HepG2 (cell line): ENCODE measurements around the gene MED13L. TPM values are rescaled to one million over a fixed set of nuclear protein-coding genes. Genes with fewer than 3 reads are reported as not detected.

Source experiments
- ATAC-seq: fragments of 200-7000 bp; cut with Tn5 transposase; 3 replicates; pipeline ENCODE4 v1.9.1; 2020; ENCODE audit warnings: mild to moderate bottlenecking, moderate library complexity
- BruUV-seq: library from RNA; stranded (reverse); fragments of 400-500 nt; replicated peaks from 2 replicates; lab custom pipeline; 2021; lab: Mats Ljungman, UMichigan
- CTCF ChIA-PET: fragments of 300-600 bp; formaldehyde crosslinking; extraction: SDS; loops from one replicate; lab custom pipeline; 2021; ENCODE audit warnings: low total read pairs, inconsistent platforms, low intra/inter-chr PET ratio; lab: Yijun Ruan, JAX
- POLR2A ChIA-PET: fragments of 350-600 bp; sonication (Branson Sonifier 250); formaldehyde crosslinking; loops from one replicate; lab custom pipeline; 2020; ENCODE audit warnings: antibody characterized with exemption, inconsistent platforms; lab: Yijun Ruan, JAX
- DNase-seq: peaks from one replicate; pipeline ENCODE4 v3.0.0-alpha.2; 2015; ENCODE audit warnings: low spot score
- FAIRE-seq: peaks from 3 replicates; lab custom pipeline; 2011; peaks lifted over from hg19 to GRCh38; lab: Jason Lieb, UNC
- H2AFZ ChIP-seq: one replicate; pipeline ENCODE4 v1.6.1; 2011; ENCODE audit warnings: low read length, inconsistent platforms
- H3K27ac ChIP-seq: fragments of 300-600 bp; 3 replicates; pipeline ENCODE4 v1.8.0; 2011; ENCODE audit warnings: mixed run types, mild to moderate bottlenecking, mixed read lengths, low read length, inconsistent platforms; ENCODE audit not compliant: insufficient read depth; ENCODE audit errors: extremely low read length
- H3K27me3 ChIP-seq, 2 experiments: fragments of 200-600 bp in 1 of 2; 2 replicates in 1 of 2; 3 replicates in 1 of 2; pipeline versions ENCODE4 v1.6.0 to v1.8.0; 2011; ENCODE audit warnings: low read length in 2 of 2, mild to moderate bottlenecking in 2 of 2, moderate library complexity in 2 of 2, inconsistent platforms in 1 of 2; ENCODE audit not compliant: insufficient read depth in 2 of 2, control insufficient read depth in 1 of 2
- H3K36me3 ChIP-seq, 2 experiments: fragments of 200-600 bp in 1 of 2; replicated peaks in 1 of 2; 2 replicates in 1 of 2; 3 replicates in 1 of 2; pipeline versions ENCODE4 v1.5.1 to v1.8.0; 2011; ENCODE audit warnings: low read length in 2 of 2, inconsistent platforms in 1 of 2; ENCODE audit not compliant: insufficient read depth in 2 of 2, control insufficient read depth in 1 of 2
- H3K4me1 ChIP-seq: 2 replicates; pipeline ENCODE4 v1.5.1; 2012; ENCODE audit warnings: low read length, inconsistent platforms; ENCODE audit not compliant: insufficient read depth
- H3K4me2 ChIP-seq: 2 replicates; pipeline ENCODE4 v1.6.0; 2011; ENCODE audit warnings: low read depth, low read length, inconsistent platforms
- H3K4me3 ChIP-seq, 3 experiments: fragments of 200-600 bp in 1 of 3; sonication (generic), shearing (Covaris generic) in 1 of 3; replicated peaks in 1 of 3; 2 replicates each; pipeline ENCODE4 v1.5.1; 2011 to 2016; ENCODE audit warnings: low read length in 3 of 3, inconsistent platforms in 2 of 3, low read depth in 2 of 3, mild to moderate bottlenecking in 2 of 3, control low read depth in 1 of 3, mixed read lengths in 1 of 3; ENCODE audit not compliant: insufficient read depth in 1 of 3
- H3K79me2 ChIP-seq: one replicate; pipeline ENCODE4 v1.6.1; 2011; ENCODE audit warnings: low read length, inconsistent platforms; ENCODE audit not compliant: insufficient read depth
- H3K9ac ChIP-seq: 2 replicates; pipeline ENCODE4 v1.6.0; 2011; ENCODE audit warnings: mild to moderate bottlenecking, low read depth, low read length, inconsistent platforms; ENCODE audit not compliant: insufficient read depth
- H3K9me3 ChIP-seq: 2 replicates; pipeline ENCODE4 v1.5.1; 2012; ENCODE audit warnings: mild to moderate bottlenecking, low read length
- H4K20me1 ChIP-seq: 2 replicates; pipeline ENCODE4 v1.6.0; 2011; ENCODE audit warnings: inconsistent platforms, mild to moderate bottlenecking, low read length, moderate library complexity; ENCODE audit not compliant: insufficient read depth
- CAMTA2 ChIP-seq: sonication (generic); formaldehyde crosslinking; IDR thresholded peaks from 2 replicates; pipeline ENCODE4 v1.4.0; 2020; ENCODE audit warnings: mild to moderate bottlenecking, missing genetic modification reagents, borderline replicate concordance
- ETV6 ChIP-seq: sonication (generic); formaldehyde crosslinking; conservative IDR thresholded peaks from 2 replicates; pipeline ENCODE4 v1.4.0; 2020; ENCODE audit warnings: missing genetic modification reagents
- KLF9 ChIP-seq: IDR thresholded peaks from 2 replicates; pipeline ENCODE4 v1.6.1; 2016; ENCODE audit warnings: low read depth
- MAFK ChIP-seq, 2 experiments: IDR thresholded peaks in 1 of 2; conservative IDR thresholded peaks in 1 of 2; 2 replicates each; pipeline ENCODE4 v1.6.1; 2011; ENCODE audit warnings: improper control_type of control experiment in 2 of 2, low read length in 2 of 2
- POGZ ChIP-seq: sonication (generic); formaldehyde crosslinking; IDR thresholded peaks from 2 replicates; pipeline ENCODE4 v1.4.0; 2020; ENCODE audit warnings: mild to moderate bottlenecking, missing genetic modification reagents
- RARA ChIP-seq: IDR thresholded peaks from 2 replicates; pipeline ENCODE4 v1.6.1; 2016; ENCODE audit warnings: missing genetic modification reagents, missing compliant biosample characterization
- REXO4 ChIP-seq: sonication (generic); formaldehyde crosslinking; IDR thresholded peaks from 2 replicates; pipeline ENCODE4 v1.8.0; 2022; ENCODE audit warnings: missing genetic modification reagents, mild to moderate bottlenecking, borderline replicate concordance
- WGBS: methylation state at CpG from one replicate; pipeline ENCODE4 v1.1.6; 2017; ENCODE audit warnings: low lambda C conversion rate; 5-methylcytosine and 5-hydroxymethylcytosine counted together
- in situ Hi-C: cut with HindIII; loops from 2 replicates; pipeline ENCODE4 v1.10.0; 2017; ENCODE audit warnings: low pct_unique_long_range_greater_than_20kb; ENCODE audit not compliant: extremely low pct_ligation_motif_present
- intact Hi-C: fragments of 100-400 bp; cut with micrococcal nuclease; formaldehyde crosslinking; loops from one replicate; pipeline ENCODE4 v1.10.0; 2022; ENCODE audit not compliant: unreplicated experiment
- polyA plus RNA-seq, 8 experiments: library from polyadenylated mRNA; depleted of rRNA in 3 of 8; stranded (reverse) in 7 of 8; unstranded in 1 of 8; fragments of >200 nt; fragmentation: Illumina TruSeq in 4 of 8; extraction: Trizol in 4 of 8; gene quantifications; 2 replicates each; pipeline versions ENCODE4 v1.2.1 to v1.2.3, GENCODE V29; 2011 to 2016; ENCODE audit warnings: low read depth in 4 of 8, missing spikeins in 1 of 8, mixed read lengths in 1 of 8; ENCODE audit not compliant: insufficient read depth in 1 of 8
- total RNA-seq, 5 experiments: library from RNA; depleted of rRNA; stranded (reverse); fragments of >200 nt; fragmentation: Illumina TruSeq; extraction: Trizol; gene quantifications; 2 replicates each; pipeline ENCODE4 v1.2.3, GENCODE V29; 2016; ENCODE audit warnings: low read depth in 1 of 5
- TF ChIP-seq, protein P1 (sequence below): sonication (generic); formaldehyde crosslinking; IDR thresholded peaks from 2 replicates; pipeline ENCODE4 v1.5.0; 2020; ENCODE audit warnings: mild to moderate bottlenecking, missing genetic modification reagents, borderline replicate concordance
- TF ChIP-seq, protein P2 (sequence below), 2 experiments: sonication (generic) in 1 of 2; formaldehyde crosslinking in 1 of 2; IDR thresholded peaks; 2 replicates each; pipeline versions ENCODE4 v1.6.1 to v1.9.0; 2014 to 2022; ENCODE audit warnings: antibody characterized with exemption in 1 of 2, borderline replicate concordance in 1 of 2, inconsistent platforms in 1 of 2, low read depth in 1 of 2, missing genetic modification reagents in 1 of 2

Gene MED13L
- total and polyA plus RNA-seq, 2 of the 13 experiments (the other 11 are each of a cell fraction or from before 2014, with no cell fraction given), result 24.8 to 38.9 TPM

DNA sequence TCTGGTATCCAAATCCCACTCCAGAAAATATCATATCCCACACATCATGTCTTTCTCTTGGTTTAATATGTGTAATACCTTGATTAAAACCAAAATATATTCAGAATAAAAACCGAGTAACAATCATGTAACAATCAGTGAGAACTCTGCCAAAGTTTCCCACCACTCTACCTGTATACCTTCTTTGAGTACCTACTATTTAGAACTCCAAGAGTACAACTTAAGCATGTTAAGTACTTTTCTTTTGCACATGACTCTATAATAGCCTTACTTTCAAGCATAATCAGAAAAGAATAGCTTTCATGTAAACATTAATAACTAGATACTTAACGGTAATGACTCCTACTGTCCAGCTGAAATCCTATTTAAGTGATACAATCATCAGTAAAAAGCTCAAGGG is 223.2 kb downstream of the MED13L start:
- BruUV-seq, result no TSS peak
- no peak overlapping the region for H3K9ac ChIP-seq
- no peak for DNase-seq
- H3K27me3 ChIP-seq, result no peaks in the 10 kb centered on the region
- H3K9me3 ChIP-seq, result no peaks in the 10 kb centered on the region
- intact Hi-C loops (no loop called here), in situ Hi-C loops (no loop called here)
- H3K4me2 ChIP-seq, result no peak overlapping the region
- peak overlapping the region; percentile 31 for H3K27ac ChIP-seq
- H3K79me2 ChIP-seq, result no peaks in the 10 kb centered on the region
- ATAC-seq, result no peak
- H4K20me1 ChIP-seq, result peaks cover 4% of the 10 kb centered on the region; the same call in 1 of the 2 replicates
- ChIA-PET CTCF (no interaction called here), POLR2A (no interaction called here)
- no peaks in the 10 kb centered on the region for H3K36me3 ChIP-seq
- H3K4me1 ChIP-seq, result peaks cover 15% of the 10 kb centered on the region
- 68% methylated on average over 2 of the region's 2 CpGs for WGBS
- no peak overlapping the region for H2AFZ ChIP-seq
- no peak overlapping the region for H3K4me3 ChIP-seq
- no peak for FAIRE-seq
- TF ChIP-seq, protein P1, sequence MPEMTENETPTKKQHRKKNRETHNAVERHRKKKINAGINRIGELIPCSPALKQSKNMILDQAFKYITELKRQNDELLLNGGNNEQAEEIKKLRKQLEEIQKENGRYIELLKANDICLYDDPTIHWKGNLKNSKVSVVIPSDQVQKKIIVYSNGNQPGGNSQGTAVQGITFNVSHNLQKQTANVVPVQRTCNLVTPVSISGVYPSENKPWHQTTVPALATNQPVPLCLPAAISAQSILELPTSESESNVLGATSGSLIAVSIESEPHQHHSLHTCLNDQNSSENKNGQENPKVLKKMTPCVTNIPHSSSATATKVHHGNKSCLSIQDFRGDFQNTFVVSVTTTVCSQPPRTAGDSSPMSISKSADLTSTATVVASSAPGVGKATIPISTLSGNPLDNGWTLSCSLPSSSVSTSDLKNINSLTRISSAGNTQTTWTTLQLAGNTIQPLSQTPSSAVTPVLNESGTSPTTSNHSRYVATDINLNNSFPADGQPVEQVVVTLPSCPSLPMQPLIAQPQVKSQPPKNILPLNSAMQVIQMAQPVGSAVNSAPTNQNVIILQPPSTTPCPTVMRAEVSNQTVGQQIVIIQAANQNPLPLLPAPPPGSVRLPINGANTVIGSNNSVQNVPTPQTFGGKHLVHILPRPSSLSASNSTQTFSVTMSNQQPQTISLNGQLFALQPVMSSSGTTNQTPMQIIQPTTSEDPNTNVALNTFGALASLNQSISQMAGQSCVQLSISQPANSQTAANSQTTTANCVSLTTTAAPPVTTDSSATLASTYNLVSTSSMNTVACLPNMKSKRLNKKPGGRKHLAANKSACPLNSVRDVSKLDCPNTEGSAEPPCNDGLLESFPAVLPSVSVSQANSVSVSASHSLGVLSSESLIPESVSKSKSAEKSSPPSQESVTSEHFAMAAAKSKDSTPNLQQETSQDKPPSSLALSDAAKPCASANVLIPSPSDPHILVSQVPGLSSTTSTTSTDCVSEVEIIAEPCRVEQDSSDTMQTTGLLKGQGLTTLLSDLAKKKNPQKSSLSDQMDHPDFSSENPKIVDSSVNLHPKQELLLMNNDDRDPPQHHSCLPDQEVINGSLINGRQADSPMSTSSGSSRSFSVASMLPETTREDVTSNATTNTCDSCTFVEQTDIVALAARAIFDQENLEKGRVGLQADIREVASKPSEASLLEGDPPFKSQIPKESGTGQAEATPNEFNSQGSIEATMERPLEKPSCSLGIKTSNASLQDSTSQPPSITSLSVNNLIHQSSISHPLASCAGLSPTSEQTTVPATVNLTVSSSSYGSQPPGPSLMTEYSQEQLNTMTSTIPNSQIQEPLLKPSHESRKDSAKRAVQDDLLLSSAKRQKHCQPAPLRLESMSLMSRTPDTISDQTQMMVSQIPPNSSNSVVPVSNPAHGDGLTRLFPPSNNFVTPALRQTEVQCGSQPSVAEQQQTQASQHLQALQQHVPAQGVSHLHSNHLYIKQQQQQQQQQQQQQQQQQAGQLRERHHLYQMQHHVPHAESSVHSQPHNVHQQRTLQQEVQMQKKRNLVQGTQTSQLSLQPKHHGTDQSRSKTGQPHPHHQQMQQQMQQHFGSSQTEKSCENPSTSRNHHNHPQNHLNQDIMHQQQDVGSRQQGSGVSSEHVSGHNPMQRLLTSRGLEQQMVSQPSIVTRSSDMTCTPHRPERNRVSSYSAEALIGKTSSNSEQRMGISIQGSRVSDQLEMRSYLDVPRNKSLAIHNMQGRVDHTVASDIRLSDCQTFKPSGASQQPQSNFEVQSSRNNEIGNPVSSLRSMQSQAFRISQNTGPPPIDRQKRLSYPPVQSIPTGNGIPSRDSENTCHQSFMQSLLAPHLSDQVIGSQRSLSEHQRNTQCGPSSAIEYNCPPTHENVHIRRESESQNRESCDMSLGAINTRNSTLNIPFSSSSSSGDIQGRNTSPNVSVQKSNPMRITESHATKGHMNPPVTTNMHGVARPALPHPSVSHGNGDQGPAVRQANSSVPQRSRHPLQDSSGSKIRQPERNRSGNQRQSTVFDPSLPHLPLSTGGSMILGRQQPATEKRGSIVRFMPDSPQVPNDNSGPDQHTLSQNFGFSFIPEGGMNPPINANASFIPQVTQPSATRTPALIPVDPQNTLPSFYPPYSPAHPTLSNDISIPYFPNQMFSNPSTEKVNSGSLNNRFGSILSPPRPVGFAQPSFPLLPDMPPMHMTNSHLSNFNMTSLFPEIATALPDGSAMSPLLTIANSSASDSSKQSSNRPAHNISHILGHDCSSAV, result no peak
- TF ChIP-seq POGZ (CRISPR knock-in tag) (no peak), KLF9 (CRISPR knock-in tag) (no peak), CAMTA2 (no peak), MAFK (conservative IDR thresholded peaks at IDR 0.05 in 1 of 2, IDR thresholded peaks at IDR 0.05 in 1 of 2; ENCODE audit: low read length in 2 of 2) (no peak), REXO4 (CRISPR knock-in tag) (no peak), ETV6 (CRISPR knock-in tag) (no peak), RARA (CRISPR knock-in tag) (no peak)
- TF ChIP-seq, protein P2, sequence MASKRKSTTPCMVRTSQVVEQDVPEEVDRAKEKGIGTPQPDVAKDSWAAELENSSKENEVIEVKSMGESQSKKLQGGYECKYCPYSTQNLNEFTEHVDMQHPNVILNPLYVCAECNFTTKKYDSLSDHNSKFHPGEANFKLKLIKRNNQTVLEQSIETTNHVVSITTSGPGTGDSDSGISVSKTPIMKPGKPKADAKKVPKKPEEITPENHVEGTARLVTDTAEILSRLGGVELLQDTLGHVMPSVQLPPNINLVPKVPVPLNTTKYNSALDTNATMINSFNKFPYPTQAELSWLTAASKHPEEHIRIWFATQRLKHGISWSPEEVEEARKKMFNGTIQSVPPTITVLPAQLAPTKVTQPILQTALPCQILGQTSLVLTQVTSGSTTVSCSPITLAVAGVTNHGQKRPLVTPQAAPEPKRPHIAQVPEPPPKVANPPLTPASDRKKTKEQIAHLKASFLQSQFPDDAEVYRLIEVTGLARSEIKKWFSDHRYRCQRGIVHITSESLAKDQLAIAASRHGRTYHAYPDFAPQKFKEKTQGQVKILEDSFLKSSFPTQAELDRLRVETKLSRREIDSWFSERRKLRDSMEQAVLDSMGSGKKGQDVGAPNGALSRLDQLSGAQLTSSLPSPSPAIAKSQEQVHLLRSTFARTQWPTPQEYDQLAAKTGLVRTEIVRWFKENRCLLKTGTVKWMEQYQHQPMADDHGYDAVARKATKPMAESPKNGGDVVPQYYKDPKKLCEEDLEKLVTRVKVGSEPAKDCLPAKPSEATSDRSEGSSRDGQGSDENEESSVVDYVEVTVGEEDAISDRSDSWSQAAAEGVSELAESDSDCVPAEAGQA (IDR thresholded peaks at IDR 0.05; ENCODE audit: low read depth), result no peak
- TF ChIP-seq, protein P2 (CRISPR knock-in tag; IDR thresholded peaks at IDR 0.05; ENCODE audit: borderline replicate concordance), result no peak
